CD4-positive, alpha-beta T cell (primary cell): ENCODE data around the gene OXSR1. TPM values are rescaled to one million over a fixed set of nuclear protein-coding genes. Genes with fewer than 3 reads are reported as not detected.

Experiments used
- ATAC-seq: fragments of 200-7000 bp; cut with Tn5 transposase; one replicate; pipeline ENCODE4 v1.10.0; 2022; ENCODE audit warnings: mild to moderate bottlenecking; ENCODE audit not compliant: poor library complexity
- CTCF ChIA-PET: fragments of 350-600 bp; sonication (Branson Sonifier 250); formaldehyde crosslinking; loops from one replicate; lab custom pipeline; 2021; ENCODE audit warnings: antibody characterized with exemption, inconsistent platforms; lab: Charles Lee
- POLR2A ChIA-PET: fragments of 350-600 bp; sonication (Branson Sonifier 250); formaldehyde crosslinking; loops from one replicate; lab custom pipeline; 2021; ENCODE audit warnings: antibody characterized with exemption, inconsistent platforms; lab: Charles Lee
- DNase-seq, 14 experiments: peaks; one replicate each; pipeline ENCODE4 v3.0.0-alpha.2; 2013 to 2020; ENCODE audit warnings: mixed read lengths in 2 of 14
- H3K27ac ChIP-seq, 2 donors: one replicate each; pipeline versions ENCODE4 v1.5.1 to v1.7.0; 2013; ENCODE audit warnings: low read length in 2 of 2, low read depth in 1 of 2, mild to moderate bottlenecking in 1 of 2
- H3K27me3 ChIP-seq, 2 experiments: 1 replicate in 1 of 2; 2 replicates in 1 of 2; pipeline versions ENCODE4 v1.6.1 to v1.7.0; 2013; ENCODE audit warnings: low read length in 2 of 2, control low read depth in 1 of 2, mild to moderate bottlenecking in 1 of 2, moderate library complexity in 1 of 2; ENCODE audit not compliant: insufficient read depth in 2 of 2, control insufficient read depth in 1 of 2
- H3K36me3 ChIP-seq: one replicate; pipeline ENCODE4 v1.6.1; 2013; ENCODE audit warnings: low read length, control low read depth; ENCODE audit not compliant: insufficient read depth
- H3K4me1 ChIP-seq: one replicate; pipeline ENCODE4 v1.6.1; 2013; ENCODE audit warnings: low read length, control low read depth; ENCODE audit not compliant: insufficient read depth
- H3K4me3 ChIP-seq: one replicate; pipeline ENCODE4 v1.5.1; 2013; ENCODE audit warnings: mild to moderate bottlenecking, low read length, moderate library complexity
- H3K9me3 ChIP-seq, 2 experiments: 1 replicate in 1 of 2; 2 replicates in 1 of 2; pipeline versions ENCODE4 v1.6.1 to v1.7.0; 2013; ENCODE audit warnings: low read length in 2 of 2, mild to moderate bottlenecking in 2 of 2, control low read depth in 1 of 2, moderate library complexity in 1 of 2; ENCODE audit not compliant: control insufficient read depth in 1 of 2, insufficient read depth in 1 of 2
- H3K27ac Mint-ChIP-seq: one replicate; pipeline ENCODE4 v1.8.0; 2020; ENCODE audit warnings: mixed read lengths
- H3K27me3 Mint-ChIP-seq: one replicate; pipeline ENCODE4 v1.8.0; 2021; ENCODE audit warnings: mixed read lengths
- H3K36me3 Mint-ChIP-seq: one replicate; pipeline ENCODE4 v1.8.0; 2021; ENCODE audit warnings: low read depth, mixed read lengths
- H3K4me1 Mint-ChIP-seq: one replicate; pipeline ENCODE4 v1.8.0; 2021; ENCODE audit warnings: low read depth, mixed read lengths
- H3K4me3 Mint-ChIP-seq: one replicate; pipeline ENCODE4 v1.8.0; 2020; ENCODE audit warnings: mild to moderate bottlenecking, mixed read lengths
- H3K9me3 Mint-ChIP-seq: one replicate; pipeline ENCODE4 v1.8.0; 2020; ENCODE audit warnings: mixed read lengths
- intact Hi-C, 2 experiments: fragments of 100-400 bp; cut with DNase I in 1 of 2; cut with micrococcal nuclease in 1 of 2; formaldehyde crosslinking; loops; one replicate each; pipeline versions ENCODE4 v1.15.1 to v1.9.0; 2023 to 2025; cut with DNase I, micrococcal nuclease
- total RNA-seq, 174 experiments: library from RNA in 2 of 174; stranded (reverse) in 2 of 174; gene quantifications; one replicate each; pipeline ENCODE4 v1.2.3 and lab custom pipeline; 2021 to 2026
- TF ChIP-seq, protein P1 (sequence below): fragments of 200-600 bp; IDR thresholded peaks from one replicate; pipeline ENCODE4 v1.8.0; 2022; ENCODE audit warnings: antibody characterized with exemption, mild to moderate bottlenecking

OXSR1 gene
- total RNA-seq, 2 experiments from 2014 or later, result 28.3 to 30.3 TPM

DNA sequence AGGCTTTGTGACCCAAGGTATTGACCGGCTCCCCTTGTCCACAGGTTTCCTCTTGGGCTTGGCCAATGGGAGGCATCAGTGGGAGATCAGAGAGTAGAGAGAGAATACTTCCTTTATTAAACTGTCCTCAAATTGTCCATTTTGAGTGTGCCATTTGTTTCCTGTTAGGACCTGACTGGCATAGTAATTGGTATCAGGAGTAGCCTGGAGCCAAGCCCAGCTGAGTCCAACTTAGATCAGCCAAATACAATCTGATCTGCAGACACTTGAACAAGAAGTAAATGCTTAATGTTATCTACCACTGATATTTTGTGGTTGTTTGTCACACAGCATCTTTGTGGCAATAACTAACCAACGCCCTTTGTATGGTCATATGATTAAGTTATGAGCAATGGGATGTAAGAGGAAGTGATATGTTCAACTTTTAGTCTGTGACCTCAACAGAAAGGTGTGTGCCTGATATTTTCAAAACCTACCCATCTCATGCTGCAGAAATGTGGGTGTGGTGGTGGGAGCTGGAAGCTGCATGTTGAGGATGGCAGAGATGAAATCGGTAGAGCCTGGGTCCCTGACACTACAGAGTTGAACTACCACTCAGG lies 13.6 kb upstream of the OXSR1 start:
- TF ChIP-seq, protein P1, sequence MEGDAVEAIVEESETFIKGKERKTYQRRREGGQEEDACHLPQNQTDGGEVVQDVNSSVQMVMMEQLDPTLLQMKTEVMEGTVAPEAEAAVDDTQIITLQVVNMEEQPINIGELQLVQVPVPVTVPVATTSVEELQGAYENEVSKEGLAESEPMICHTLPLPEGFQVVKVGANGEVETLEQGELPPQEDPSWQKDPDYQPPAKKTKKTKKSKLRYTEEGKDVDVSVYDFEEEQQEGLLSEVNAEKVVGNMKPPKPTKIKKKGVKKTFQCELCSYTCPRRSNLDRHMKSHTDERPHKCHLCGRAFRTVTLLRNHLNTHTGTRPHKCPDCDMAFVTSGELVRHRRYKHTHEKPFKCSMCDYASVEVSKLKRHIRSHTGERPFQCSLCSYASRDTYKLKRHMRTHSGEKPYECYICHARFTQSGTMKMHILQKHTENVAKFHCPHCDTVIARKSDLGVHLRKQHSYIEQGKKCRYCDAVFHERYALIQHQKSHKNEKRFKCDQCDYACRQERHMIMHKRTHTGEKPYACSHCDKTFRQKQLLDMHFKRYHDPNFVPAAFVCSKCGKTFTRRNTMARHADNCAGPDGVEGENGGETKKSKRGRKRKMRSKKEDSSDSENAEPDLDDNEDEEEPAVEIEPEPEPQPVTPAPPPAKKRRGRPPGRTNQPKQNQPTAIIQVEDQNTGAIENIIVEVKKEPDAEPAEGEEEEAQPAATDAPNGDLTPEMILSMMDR, result no peak
- intact Hi-C loops, result no loop called here
- H3K9me3 Mint-ChIP-seq, result no peaks in the 10 kb centered on the region
- H3K36me3 Mint-ChIP-seq, result peaks cover 3% of the 10 kb centered on the region
- Histone ChIP-seq H3K9me3 (peaks cover 0 to 10% of the 10 kb centered on the region in 2 experiments), H3K27me3 (no peaks in the 10 kb centered on the region), H3K4me3 (no peak overlapping the region), H3K4me1 (peaks cover 19% of the 10 kb centered on the region), H3K27ac (peak overlapping the region in 1 of 2 donors; percentile 69), H3K36me3 (no peaks in the 10 kb centered on the region)
- DNase-seq (peak in 3 of 14 experiments; percentile 53 to 74 (median 62)), ATAC-seq (peak; percentile 89)
- H3K4me1 Mint-ChIP-seq, result peaks cover 30% of the 10 kb centered on the region
- no peaks in the 10 kb centered on the region for H3K27me3 Mint-ChIP-seq
- peak overlapping the region; percentile 85 for H3K27ac Mint-ChIP-seq
- H3K4me3 Mint-ChIP-seq, result no peak overlapping the region
- CTCF ChIA-PET, result interaction anchor here (0.6 kb wide), 1 partner anchor 33 kb away, joined by 3 read pairs; no protein-coding TSS in a partner anchor
- POLR2A ChIA-PET, result interaction anchor here (0.9 to 1.0 kb wide), 2 partner anchors 13 kb away, joined by 4 to 7 read pairs; partner anchors contain the start of gene OXSR1

DNA sequence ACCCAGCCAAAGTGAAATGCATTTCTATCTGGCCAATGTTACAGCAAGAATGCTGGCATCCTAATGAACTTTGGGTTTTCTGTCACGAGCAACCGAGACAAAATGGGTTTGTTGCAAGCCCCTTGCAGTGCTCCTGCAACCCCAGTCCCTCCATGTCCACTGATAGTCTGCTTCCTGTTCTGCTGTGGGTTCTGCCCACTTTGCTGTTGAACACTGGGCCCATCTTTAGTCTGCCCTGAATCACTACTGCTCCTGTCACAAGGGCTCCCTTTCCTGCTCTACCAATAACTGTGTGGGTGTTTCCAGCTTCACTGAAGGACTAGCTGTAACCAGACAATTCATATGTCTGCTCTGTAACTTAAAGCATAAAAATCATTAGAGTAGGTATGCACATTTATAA lies 12.7 kb upstream of the OXSR1 start:
- Histone ChIP-seq H3K4me1 (peaks cover 19% of the 10 kb centered on the region), H3K27ac (no peak overlapping the region), H3K4me3 (no peak overlapping the region), H3K27me3 (no peaks in the 10 kb centered on the region), H3K9me3 (peaks cover 0 to 1% of the 10 kb centered on the region in 2 experiments), H3K36me3 (no peaks in the 10 kb centered on the region)
- no peaks in the 10 kb centered on the region for H3K9me3 Mint-ChIP-seq
- POLR2A ChIA-PET, result interaction anchor here (0.9 to 1.0 kb wide), 2 partner anchors 12 to 14 kb away, joined by 4 to 7 read pairs; partner anchors contain the start of gene OXSR1
- ATAC-seq (no peak), DNase-seq (no peak)
- intact Hi-C loops, result no loop called here
- TF ChIP-seq, protein P1, result no peak
- H3K27ac Mint-ChIP-seq, result no peak overlapping the region
- peaks cover under 1% of the 10 kb centered on the region for H3K36me3 Mint-ChIP-seq
- no peaks in the 10 kb centered on the region for H3K27me3 Mint-ChIP-seq
- CTCF ChIA-PET, result interaction anchor here (0.6 to 2.1 kb wide), 3 partner anchors 11 to 34 kb away, joined by 3 to 7 read pairs (median 4); no protein-coding TSS in a partner anchor
- H3K4me1 Mint-ChIP-seq, result peaks cover 30% of the 10 kb centered on the region
- H3K4me3 Mint-ChIP-seq, result no peak overlapping the region

DNA sequence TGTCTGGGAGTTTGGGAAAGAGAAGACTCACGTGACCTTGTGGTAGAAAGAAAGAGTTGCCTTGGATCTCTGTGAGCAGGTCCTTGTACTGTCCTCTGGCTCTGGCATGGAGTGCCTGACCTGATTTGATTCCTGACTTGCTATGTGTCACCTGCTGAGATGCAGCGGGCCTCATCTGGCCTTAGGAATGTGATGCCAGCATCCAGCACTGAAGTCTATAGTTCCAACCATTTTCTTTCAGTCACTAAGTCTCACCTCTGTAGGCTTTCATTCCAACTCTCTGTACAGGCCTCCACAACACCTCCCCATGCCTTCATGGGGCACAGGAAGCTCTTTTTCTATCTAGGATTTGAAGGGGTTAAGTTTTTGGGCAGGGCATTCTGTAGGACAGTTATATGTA lies 12.1 kb upstream of the OXSR1 start:
- no peak overlapping the region for H3K27ac Mint-ChIP-seq
- Histone ChIP-seq H3K9me3 (no peaks in the 10 kb centered on the region), H3K4me3 (no peak overlapping the region), H3K27ac (no peak overlapping the region), H3K4me1 (peaks cover 17% of the 10 kb centered on the region), H3K36me3 (no peaks in the 10 kb centered on the region), H3K27me3 (no peaks in the 10 kb centered on the region)
- DNase-seq, result no peak
- intact Hi-C loops, result no loop called here
- POLR2A ChIA-PET, result interaction anchor here (2.2 kb wide), 1 partner anchor 12 kb away, joined by 17 read pairs; the partner anchor contains the start of gene OXSR1
- H3K27me3 Mint-ChIP-seq, result no peaks in the 10 kb centered on the region
- CTCF ChIA-PET, result interaction anchor here (1.0 to 2.1 kb wide), 2 partner anchors 10 to 19 kb away, joined by 4 to 7 read pairs; no protein-coding TSS in a partner anchor
- no peaks in the 10 kb centered on the region for H3K36me3 Mint-ChIP-seq
- H3K4me1 Mint-ChIP-seq, result peaks cover 24% of the 10 kb centered on the region
- no peak for ATAC-seq
- H3K4me3 Mint-ChIP-seq, result no peak overlapping the region
- TF ChIP-seq, protein P1, result no peak
- H3K9me3 Mint-ChIP-seq, result no peaks in the 10 kb centered on the region
